Suprapubic skin (tissue), 4 donors: ENCODE measurements around the gene TMEM145. TPM values are rescaled to one million over a fixed set of nuclear protein-coding genes. Genes with fewer than 3 reads are reported as not detected.

Experiments used
- DNase-seq, 2 donors: peaks; one replicate each; pipeline ENCODE4 v3.0.0-alpha.2; 2019; ENCODE audit warnings: low spot score in 2 of 2
- H3K27ac ChIP-seq: fragments of 200-600 bp; sonication (generic); one replicate; pipeline ENCODE4 v1.5.1; 2019
- H3K27me3 ChIP-seq: fragments of 200-600 bp; sonication (generic); one replicate; pipeline ENCODE4 v1.5.1; 2019
- H3K36me3 ChIP-seq: fragments of 200-600 bp; sonication (generic); one replicate; pipeline ENCODE4 v1.5.1; 2019
- H3K4me1 ChIP-seq: fragments of 200-600 bp; sonication (generic); one replicate; pipeline ENCODE4 v1.5.1; 2019
- H3K4me3 ChIP-seq: fragments of 200-600 bp; sonication (generic); one replicate; pipeline ENCODE4 v1.5.1; 2019; ENCODE audit warnings: mild to moderate bottlenecking
- H3K9me3 ChIP-seq: fragments of 200-600 bp; sonication (generic); one replicate; pipeline ENCODE4 v1.5.1; 2019
- CTCF ChIP-seq, 2 donors: fragments of 200-600 bp in 1 of 2; fragments of 450-650 bp in 1 of 2; sonication (generic) in 1 of 2; IDR thresholded peaks; one replicate each; pipeline ENCODE4 v1.5.1; 2016 to 2019; ENCODE audit warnings: antibody characterized with exemption in 2 of 2, mild to moderate bottlenecking in 1 of 2, moderate library complexity in 1 of 2
- EP300 ChIP-seq: sonication (generic); formaldehyde crosslinking; IDR thresholded peaks from one replicate; pipeline ENCODE4 v1.6.1; 2017; ENCODE audit warnings: antibody characterized with exemption
- POLR2A ChIP-seq, 2 donors: fragments of 450-650 bp; IDR thresholded peaks; one replicate each; pipeline ENCODE4 v1.6.1; 2017; ENCODE audit warnings: antibody characterized with exemption in 2 of 2, mild to moderate bottlenecking in 2 of 2, moderate library complexity in 2 of 2
- POLR2AphosphoS5 ChIP-seq, 3 donors: sonication (generic); formaldehyde crosslinking; IDR thresholded peaks; one replicate each; pipeline ENCODE4 v1.6.1; 2017; ENCODE audit warnings: antibody characterized with exemption in 3 of 3
- WGBS: methylation state at CpG from one replicate; pipeline ENCODE4 v1.1.5; 2018; 5-methylcytosine and 5-hydroxymethylcytosine counted together
- total RNA-seq, 4 donors: library from RNA; depleted of rRNA; stranded (reverse); fragments of >200 nt; gene quantifications; one replicate each; pipeline ENCODE4 v1.1.0, GENCODE V29; 2016

TMEM145 gene
- total RNA-seq, 4 donors from 2014 or later, result 4.2 TPM; not detected in 3

GRCh38 chr19:42284066-42284501 is 29.0 kb upstream of the TMEM145 start:
- H3K27ac ChIP-seq, result peak overlapping the region; percentile 97
- H3K36me3 ChIP-seq, result peaks cover 25% of the 10 kb centered on the region
- TF ChIP-seq EP300 (no peak), POLR2A (IDR thresholded peaks at IDR 0.05) (peak in 1 of 2 donors; percentile 71)
- peak overlapping the region; percentile 61 for H3K4me3 ChIP-seq
- WGBS, result no CpG with 5 or more reads among the region's 76 CpGs
- DNase-seq, result peak; percentile 84 to 86
- peaks cover 71% of the 10 kb centered on the region for H3K4me1 ChIP-seq
- no peaks in the 10 kb centered on the region for H3K9me3 ChIP-seq
- no peaks in the 10 kb centered on the region for H3K27me3 ChIP-seq

- Histone ChIP-seq H3K27ac (peak overlapping the region; percentile 76), H3K4me1 (peaks cover 64% of the 10 kb centered on the region), H3K4me3 (peak overlapping the region; percentile 61), H3K9me3 (no peaks in the 10 kb centered on the region), H3K27me3 (no peaks in the 10 kb centered on the region), H3K36me3 (peaks cover 32% of the 10 kb centered on the region)
- WGBS, result 2% methylated on average over 27 of the region's 41 CpGs
- peak in 1 of 2 donors; percentile 79 for DNase-seq
- TF ChIP-seq EP300 (no peak), POLR2AphosphoS5 (IDR thresholded peaks at IDR 0.05) (no peak), CTCF (IDR thresholded peaks at IDR 0.05) (no peak), POLR2A (IDR thresholded peaks at IDR 0.05) (no peak)
Measured at GRCh38 chr19:42284591-42285341, 28.3 kb upstream of the TMEM145 start.

- DNase-seq, result peak in 1 of 2 donors; percentile 68
Measured at GRCh38 chr19:42285541-42285941, 27.6 kb upstream of the TMEM145 start.

GRCh38 chr19:42285988-42286348 is 27.1 kb upstream of the TMEM145 start:
- TF ChIP-seq EP300 (no peak), POLR2A (IDR thresholded peaks at IDR 0.05) (no peak), CTCF (IDR thresholded peaks at IDR 0.05) (no peak), POLR2AphosphoS5 (IDR thresholded peaks at IDR 0.05) (no peak)
- Histone ChIP-seq H3K36me3 (peaks cover 44% of the 10 kb centered on the region), H3K27ac (peak overlapping the region; percentile 76), H3K9me3 (no peaks in the 10 kb centered on the region), H3K4me3 (peak overlapping the region; percentile 61), H3K4me1 (peaks cover 52% of the 10 kb centered on the region), H3K27me3 (no peaks in the 10 kb centered on the region)
- WGBS, result 14% methylated on average over 6 of the region's 6 CpGs
- no peak for DNase-seq

More at GRCh38 chr19:42285541-42285941, 27.6 kb upstream of the TMEM145 start:
- peak overlapping the region; percentile 61 for H3K4me3 ChIP-seq
- WGBS, result 27% methylated on average over 5 of the region's 5 CpGs
- peaks cover 56% of the 10 kb centered on the region for H3K4me1 ChIP-seq
- H3K9me3 ChIP-seq, result no peaks in the 10 kb centered on the region
- TF ChIP-seq EP300 (no peak), CTCF (IDR thresholded peaks at IDR 0.05) (no peak), POLR2A (IDR thresholded peaks at IDR 0.05) (no peak), POLR2AphosphoS5 (IDR thresholded peaks at IDR 0.05) (no peak)
- peaks cover 40% of the 10 kb centered on the region for H3K36me3 ChIP-seq
- no peaks in the 10 kb centered on the region for H3K27me3 ChIP-seq
- H3K27ac ChIP-seq, result peak overlapping the region; percentile 76

- peak; percentile 79 for DNase-seq
- Histone ChIP-seq H3K36me3 (peaks cover 49% of the 10 kb centered on the region), H3K4me3 (peak overlapping the region; percentile 61), H3K27me3 (no peaks in the 10 kb centered on the region), H3K9me3 (no peaks in the 10 kb centered on the region), H3K27ac (peak overlapping the region; percentile 2), H3K4me1 (peaks cover 51% of the 10 kb centered on the region)
- TF ChIP-seq POLR2A (IDR thresholded peaks at IDR 0.05), result no peak
- TF ChIP-seq CTCF (IDR thresholded peaks at IDR 0.05), result no peak
- no peak for TF ChIP-seq POLR2AphosphoS5 (IDR thresholded peaks at IDR 0.05)
- no peak for TF ChIP-seq EP300
- WGBS, result 27% methylated on average over 8 of the region's 13 CpGs
Measured at GRCh38 chr19:42286349-42287016, 26.6 kb upstream of the TMEM145 start.
